Left ventricle myocardium inferior (tissue), 1 donor: ENCODE data around the gene PACSIN3. TPM values are rescaled to one million over a fixed set of nuclear protein-coding genes. Genes with fewer than 3 reads are reported as not detected.

Experiments
- DNase-seq: peaks from one replicate; pipeline ENCODE4 v3.0.0-alpha.2; 2020
- H3K27ac ChIP-seq: fragments of 200-600 bp; replicated peaks from 2 replicates; pipeline ENCODE4 v1.8.0; 2021
- H3K27me3 ChIP-seq: fragments of 200-600 bp; 2 replicates; pipeline ENCODE4 v1.8.0; 2021; ENCODE audit warnings: low read depth
- H3K36me3 ChIP-seq: fragments of 200-600 bp; 2 replicates; pipeline ENCODE4 v1.8.0; 2021
- H3K4me1 ChIP-seq: fragments of 200-600 bp; 2 replicates; pipeline ENCODE4 v1.8.0; 2021
- H3K4me3 ChIP-seq: fragments of 200-600 bp; 2 replicates; pipeline ENCODE4 v1.8.0; 2021; ENCODE audit warnings: mild to moderate bottlenecking, moderate library complexity
- H3K9me3 ChIP-seq: fragments of 200-600 bp; replicated peaks from 2 replicates; pipeline ENCODE4 v1.8.0; 2021
- intact Hi-C: fragments of 100-400 bp; cut with micrococcal nuclease; formaldehyde crosslinking; loops from one replicate; pipeline ENCODE4 v1.11.0; 2022
- total RNA-seq: library from RNA; stranded (reverse); fragmentation: NEBNext Ultra II Directional; extraction: Animal tissue kit (Norgen Biotek cat#: 25700); gene quantifications from one replicate; pipeline ENCODE4 v1.2.1, GENCODE V29; 2021
- TF ChIP-seq, protein P1 (sequence below): fragments of 200-600 bp; IDR thresholded peaks from 2 replicates; pipeline ENCODE4 v1.8.0; 2021; ENCODE audit warnings: antibody characterized with exemption, mild to moderate bottlenecking, borderline replicate concordance
- donor health status: DM: no; HTN: yes; CAD: no; lungs with severe emphysema.

PACSIN3 gene
- total RNA-seq, 1 donor from 2014 or later = 198 TPM

DNA sequence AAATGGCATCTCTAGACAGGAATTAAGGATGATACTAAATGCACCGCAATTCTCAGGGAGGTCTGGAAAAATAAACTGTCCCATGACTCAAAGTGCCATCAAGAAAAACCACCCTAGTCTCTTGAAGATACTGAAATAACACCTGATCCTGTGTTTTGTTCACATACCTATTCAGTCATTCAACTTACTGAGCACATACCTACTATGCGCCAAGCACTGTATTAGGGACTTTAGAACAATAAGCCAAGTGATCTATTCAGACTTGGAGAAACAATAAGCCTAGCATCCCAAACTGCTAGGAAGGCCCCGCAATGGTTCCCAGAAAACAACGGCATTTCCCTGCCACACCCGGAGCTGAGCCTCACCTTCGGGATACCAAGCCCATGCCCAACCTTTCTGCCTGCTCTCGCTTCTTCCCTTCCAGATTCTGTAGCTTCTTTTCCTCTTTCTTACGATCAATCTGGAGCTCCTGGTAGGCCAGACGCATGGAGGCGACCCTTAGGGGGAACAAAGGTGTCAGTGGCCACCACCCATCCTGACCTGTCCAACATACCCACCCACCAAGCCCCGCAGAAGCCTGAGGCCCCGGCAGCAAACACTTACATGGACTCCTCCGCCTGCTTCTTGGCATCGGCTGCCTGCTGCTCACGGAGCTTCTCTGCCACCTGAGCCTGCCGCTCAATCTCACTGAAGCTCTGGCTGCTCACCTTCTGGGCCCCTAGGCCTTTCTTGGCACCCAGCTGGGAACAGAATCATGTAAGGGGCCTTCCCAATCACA lies 15.0 kb downstream of the PACSIN3 start:
- peaks cover 93% of the 10 kb centered on the region for H3K36me3 ChIP-seq
- peaks cover 49% of the 10 kb centered on the region for H3K4me1 ChIP-seq
- intact Hi-C loops = no loop called here
- no peak for DNase-seq
- no peaks in the 10 kb centered on the region for H3K27me3 ChIP-seq
- H3K9me3 ChIP-seq = no peaks in the 10 kb centered on the region
- TF ChIP-seq, protein P1, sequence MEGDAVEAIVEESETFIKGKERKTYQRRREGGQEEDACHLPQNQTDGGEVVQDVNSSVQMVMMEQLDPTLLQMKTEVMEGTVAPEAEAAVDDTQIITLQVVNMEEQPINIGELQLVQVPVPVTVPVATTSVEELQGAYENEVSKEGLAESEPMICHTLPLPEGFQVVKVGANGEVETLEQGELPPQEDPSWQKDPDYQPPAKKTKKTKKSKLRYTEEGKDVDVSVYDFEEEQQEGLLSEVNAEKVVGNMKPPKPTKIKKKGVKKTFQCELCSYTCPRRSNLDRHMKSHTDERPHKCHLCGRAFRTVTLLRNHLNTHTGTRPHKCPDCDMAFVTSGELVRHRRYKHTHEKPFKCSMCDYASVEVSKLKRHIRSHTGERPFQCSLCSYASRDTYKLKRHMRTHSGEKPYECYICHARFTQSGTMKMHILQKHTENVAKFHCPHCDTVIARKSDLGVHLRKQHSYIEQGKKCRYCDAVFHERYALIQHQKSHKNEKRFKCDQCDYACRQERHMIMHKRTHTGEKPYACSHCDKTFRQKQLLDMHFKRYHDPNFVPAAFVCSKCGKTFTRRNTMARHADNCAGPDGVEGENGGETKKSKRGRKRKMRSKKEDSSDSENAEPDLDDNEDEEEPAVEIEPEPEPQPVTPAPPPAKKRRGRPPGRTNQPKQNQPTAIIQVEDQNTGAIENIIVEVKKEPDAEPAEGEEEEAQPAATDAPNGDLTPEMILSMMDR = no peak
- no peak overlapping the region for H3K27ac ChIP-seq
- H3K4me3 ChIP-seq = no peak overlapping the region

DNA sequence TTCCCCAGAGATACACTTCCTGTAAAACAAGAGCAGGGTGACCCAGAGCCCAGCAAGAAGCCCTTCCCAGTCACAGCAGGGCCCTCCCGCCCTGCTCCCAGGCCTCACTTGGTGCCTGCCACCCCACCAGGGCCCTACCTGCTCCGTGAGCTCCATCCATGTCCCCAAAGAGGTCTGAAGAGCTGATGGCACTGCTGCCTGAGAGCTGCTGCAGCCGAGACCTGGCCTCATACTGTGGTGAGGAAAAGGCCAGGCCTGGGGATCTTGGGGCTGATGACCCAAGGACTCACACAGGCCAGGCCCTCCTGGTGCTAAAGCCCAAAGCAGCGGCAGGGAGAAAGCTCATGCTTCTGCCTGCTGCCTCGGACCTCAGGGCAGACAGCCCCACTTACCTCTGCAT lies 19.9 kb downstream of the PACSIN3 start:
- H3K27ac ChIP-seq = no peak overlapping the region
- no peaks in the 10 kb centered on the region for H3K27me3 ChIP-seq
- intact Hi-C loops = no loop called here
- H3K4me1 ChIP-seq = peaks cover 13% of the 10 kb centered on the region
- TF ChIP-seq, protein P1 = no peak
- DNase-seq = no peak
- no peak overlapping the region for H3K4me3 ChIP-seq
- H3K9me3 ChIP-seq = no peaks in the 10 kb centered on the region
- peaks cover 76% of the 10 kb centered on the region for H3K36me3 ChIP-seq

DNA sequence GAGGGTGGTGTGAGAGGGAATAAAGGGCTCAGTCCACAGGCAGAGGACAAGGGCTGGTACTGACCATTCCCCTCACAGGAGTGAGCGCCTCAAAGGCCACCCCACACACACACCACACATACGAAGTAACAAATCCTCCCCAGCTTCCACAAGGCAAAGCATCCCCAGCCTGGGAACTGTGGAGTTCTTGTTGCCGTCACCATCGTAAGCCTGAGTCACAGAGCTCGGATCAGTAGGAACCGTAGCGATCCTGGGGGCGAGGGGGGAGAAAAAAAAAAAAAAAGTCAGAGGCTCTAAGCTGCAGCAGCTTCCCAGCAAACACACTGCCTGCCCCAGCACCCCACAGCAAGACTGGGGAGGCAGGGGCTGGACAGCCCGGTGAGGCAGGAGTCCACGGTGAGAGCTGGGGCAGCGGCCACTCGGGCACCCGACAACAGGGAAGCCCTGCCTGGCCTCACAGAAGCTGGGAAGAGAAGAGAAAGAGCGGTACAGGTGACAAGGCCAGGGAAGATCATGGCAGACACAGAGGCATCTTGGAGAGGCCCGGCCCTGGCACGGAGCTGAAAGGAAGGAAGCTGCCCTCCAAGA lies 20.9 kb downstream of the PACSIN3 start:
- no peak overlapping the region for H3K4me3 ChIP-seq
- TF ChIP-seq, protein P1 = no peak
- no peak for DNase-seq
- H3K9me3 ChIP-seq = no peaks in the 10 kb centered on the region
- H3K27ac ChIP-seq = no peak overlapping the region
- peaks cover 66% of the 10 kb centered on the region for H3K36me3 ChIP-seq
- H3K27me3 ChIP-seq = no peaks in the 10 kb centered on the region
- peaks cover 12% of the 10 kb centered on the region for H3K4me1 ChIP-seq
- intact Hi-C loops = no loop called here

DNA sequence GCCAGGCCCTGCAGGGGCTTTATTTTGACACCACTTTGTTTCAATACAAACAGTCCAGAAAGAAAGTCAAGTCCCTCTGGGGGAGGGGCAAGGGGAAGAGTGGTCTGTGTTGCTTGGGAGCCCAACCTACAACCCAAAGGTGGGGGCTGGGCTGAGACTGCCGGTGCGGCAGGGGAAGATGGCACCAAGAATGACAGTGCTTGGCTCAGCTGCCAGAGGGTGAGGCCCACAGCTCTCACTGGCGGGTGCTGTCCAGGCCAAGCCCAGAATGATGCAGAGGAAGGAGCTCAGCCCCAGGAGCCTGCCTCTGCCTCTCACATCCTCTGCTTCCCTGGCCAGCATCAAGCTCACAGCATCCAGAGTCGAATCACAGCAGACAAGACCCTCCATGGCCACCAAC lies 21.9 kb downstream of the PACSIN3 start:
- Histone ChIP-seq H3K4me3 (no peak overlapping the region), H3K9me3 (no peaks in the 10 kb centered on the region), H3K36me3 (peaks cover 56% of the 10 kb centered on the region), H3K27me3 (no peaks in the 10 kb centered on the region), H3K27ac (no peak overlapping the region), H3K4me1 (peaks cover 12% of the 10 kb centered on the region)
- intact Hi-C loops = no loop called here
- TF ChIP-seq, protein P1 = no peak
- no peak for DNase-seq

DNA sequence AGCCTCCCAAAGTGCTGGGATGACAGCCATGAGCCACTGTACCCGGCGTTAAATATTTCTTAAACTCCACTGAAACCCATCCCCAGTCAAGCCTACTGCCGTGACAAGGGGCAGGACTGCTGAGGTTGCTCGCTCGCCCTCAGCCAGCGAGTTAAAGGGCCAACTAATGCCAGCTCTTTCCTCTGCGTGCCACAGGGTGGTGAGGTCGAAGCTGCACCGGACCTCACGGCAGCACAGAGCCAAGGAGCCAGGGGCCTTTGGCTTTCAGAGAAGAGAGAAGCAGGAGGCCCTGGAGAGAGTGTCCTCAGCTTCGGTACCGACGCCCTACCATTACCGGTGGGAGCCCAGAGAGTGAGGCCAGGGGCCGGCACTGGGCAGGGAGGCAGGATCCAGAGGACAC lies 22.3 kb downstream of the PACSIN3 start:
- peaks cover 12% of the 10 kb centered on the region for H3K4me1 ChIP-seq
- intact Hi-C loops = no loop called here
- H3K9me3 ChIP-seq = no peaks in the 10 kb centered on the region
- no peak for DNase-seq
- H3K4me3 ChIP-seq = no peak overlapping the region
- H3K27ac ChIP-seq = no peak overlapping the region
- H3K27me3 ChIP-seq = no peaks in the 10 kb centered on the region
- TF ChIP-seq, protein P1 = no peak
- H3K36me3 ChIP-seq = peaks cover 51% of the 10 kb centered on the region
